Breast epithelium (tissue), 3 donors: ENCODE data around the gene FTCD.

Experiments
- POLR2AphosphoS5 ChIP-seq, 3 donors: sonication (generic); formaldehyde crosslinking; IDR thresholded peaks; one replicate each; pipeline ENCODE4 v1.6.1; 2017; ENCODE audit warnings: antibody characterized with exemption in 3 of 3
- TF ChIP-seq, protein P1 (sequence below), 3 donors: fragments of 450-650 bp; IDR thresholded peaks; one replicate each; pipeline ENCODE4 v1.5.1; 2016 to 2017; ENCODE audit warnings: antibody characterized with exemption in 3 of 3, mild to moderate bottlenecking in 3 of 3, moderate library complexity in 3 of 3

DNA sequence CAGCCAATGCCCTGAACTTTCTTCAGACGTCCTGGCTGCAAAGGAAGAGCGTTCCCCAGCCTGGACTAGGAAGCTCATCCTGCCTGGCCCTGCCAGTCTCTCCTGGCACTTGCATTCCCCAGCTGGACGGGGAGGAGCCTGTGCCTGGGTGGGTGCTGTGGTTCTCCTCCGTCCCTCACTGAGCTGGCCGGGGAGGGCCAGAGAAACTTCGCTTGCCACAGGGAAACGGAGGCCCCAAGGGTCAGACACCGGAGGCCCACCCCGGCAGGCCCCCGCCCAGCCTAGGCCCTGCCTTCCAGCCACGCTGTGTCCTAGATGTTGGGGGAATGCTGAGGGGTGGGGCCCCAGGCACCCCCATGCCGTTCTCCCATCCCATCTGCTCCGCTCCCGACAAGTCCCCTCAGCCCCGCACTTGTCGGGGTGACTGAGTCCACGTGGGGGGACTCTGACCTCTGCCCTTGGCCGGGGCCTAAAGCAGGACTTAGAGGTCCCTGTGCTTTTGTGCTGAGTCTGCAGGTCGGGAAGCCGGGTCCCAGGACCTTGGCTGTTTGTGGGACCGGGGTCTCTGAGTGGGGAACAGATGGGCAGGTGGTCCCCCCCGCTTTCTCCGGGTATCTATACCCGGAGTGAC is 4.8 kb downstream of the FTCD start:
- TF ChIP-seq, protein P1, sequence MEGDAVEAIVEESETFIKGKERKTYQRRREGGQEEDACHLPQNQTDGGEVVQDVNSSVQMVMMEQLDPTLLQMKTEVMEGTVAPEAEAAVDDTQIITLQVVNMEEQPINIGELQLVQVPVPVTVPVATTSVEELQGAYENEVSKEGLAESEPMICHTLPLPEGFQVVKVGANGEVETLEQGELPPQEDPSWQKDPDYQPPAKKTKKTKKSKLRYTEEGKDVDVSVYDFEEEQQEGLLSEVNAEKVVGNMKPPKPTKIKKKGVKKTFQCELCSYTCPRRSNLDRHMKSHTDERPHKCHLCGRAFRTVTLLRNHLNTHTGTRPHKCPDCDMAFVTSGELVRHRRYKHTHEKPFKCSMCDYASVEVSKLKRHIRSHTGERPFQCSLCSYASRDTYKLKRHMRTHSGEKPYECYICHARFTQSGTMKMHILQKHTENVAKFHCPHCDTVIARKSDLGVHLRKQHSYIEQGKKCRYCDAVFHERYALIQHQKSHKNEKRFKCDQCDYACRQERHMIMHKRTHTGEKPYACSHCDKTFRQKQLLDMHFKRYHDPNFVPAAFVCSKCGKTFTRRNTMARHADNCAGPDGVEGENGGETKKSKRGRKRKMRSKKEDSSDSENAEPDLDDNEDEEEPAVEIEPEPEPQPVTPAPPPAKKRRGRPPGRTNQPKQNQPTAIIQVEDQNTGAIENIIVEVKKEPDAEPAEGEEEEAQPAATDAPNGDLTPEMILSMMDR (IDR thresholded peaks at IDR 0.05) = no peak
- no peak for TF ChIP-seq POLR2AphosphoS5 (IDR thresholded peaks at IDR 0.05)
